ENCODE data around the gene EFCAB5. TPM values are rescaled to one million over a fixed set of nuclear protein-coding genes. Genes with fewer than 3 reads are reported as not detected.

EFCAB5 gene
- total and polyA plus RNA-seq, 2 donors from 2014 or later, result 1.4 TPM; not detected in 1

DNA sequence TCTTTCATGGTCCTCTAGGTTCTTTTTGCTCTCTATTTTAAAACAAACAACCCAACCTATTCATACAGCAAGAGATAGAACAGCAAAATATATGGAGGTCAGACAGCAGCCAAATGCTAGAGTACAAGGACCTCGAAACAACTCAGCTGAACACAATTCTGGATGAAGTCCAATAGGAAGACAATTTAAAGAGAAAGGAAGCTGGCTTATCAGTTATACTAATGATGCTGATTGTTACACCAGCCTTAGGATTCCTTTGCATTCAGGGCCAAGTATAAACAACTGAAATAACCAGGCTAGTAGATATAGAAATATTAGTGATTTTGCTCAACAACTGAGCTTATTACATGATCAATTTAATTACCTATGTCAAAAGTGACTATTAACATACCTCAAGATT lies 13.9 kb upstream of the EFCAB5 start:
- Histone ChIP-seq H3K9me3 (ENCODE audit: control insufficient read depth in 2 of 3, insufficient read depth in 1 of 3, low read length in 3 of 3) (no peaks in the 10 kb centered on the region), H3K36me3 (ENCODE audit: control insufficient read depth in 2 of 3, insufficient read depth in 3 of 3, low read length in 3 of 3) (no peaks in the 10 kb centered on the region), H3K27ac (ENCODE audit: low read depth in 2 of 2, low read length in 2 of 2) (no peak overlapping the region), H3K4me1 (ENCODE audit: control insufficient read depth in 2 of 3, insufficient read depth in 2 of 3, low read depth in 1 of 3, low read length in 3 of 3) (peaks cover 0 to 12% (median 6%) of the 10 kb centered on the region in 3 donors), H3K9ac (ENCODE audit: low read length in 3 of 3) (no peak overlapping the region), H3K27me3 (ENCODE audit: control insufficient read depth, insufficient read depth, low read length) (no peaks in the 10 kb centered on the region), H3K4me3 (ENCODE audit: low read length in 3 of 3) (no peak overlapping the region)
- DNase-seq (peak in 1 of 5 donors; percentile 42), FAIRE-seq (no peak)
- intact Hi-C loops (cut with DNase I), result no loop called here
- TF ChIP-seq, protein P1, sequence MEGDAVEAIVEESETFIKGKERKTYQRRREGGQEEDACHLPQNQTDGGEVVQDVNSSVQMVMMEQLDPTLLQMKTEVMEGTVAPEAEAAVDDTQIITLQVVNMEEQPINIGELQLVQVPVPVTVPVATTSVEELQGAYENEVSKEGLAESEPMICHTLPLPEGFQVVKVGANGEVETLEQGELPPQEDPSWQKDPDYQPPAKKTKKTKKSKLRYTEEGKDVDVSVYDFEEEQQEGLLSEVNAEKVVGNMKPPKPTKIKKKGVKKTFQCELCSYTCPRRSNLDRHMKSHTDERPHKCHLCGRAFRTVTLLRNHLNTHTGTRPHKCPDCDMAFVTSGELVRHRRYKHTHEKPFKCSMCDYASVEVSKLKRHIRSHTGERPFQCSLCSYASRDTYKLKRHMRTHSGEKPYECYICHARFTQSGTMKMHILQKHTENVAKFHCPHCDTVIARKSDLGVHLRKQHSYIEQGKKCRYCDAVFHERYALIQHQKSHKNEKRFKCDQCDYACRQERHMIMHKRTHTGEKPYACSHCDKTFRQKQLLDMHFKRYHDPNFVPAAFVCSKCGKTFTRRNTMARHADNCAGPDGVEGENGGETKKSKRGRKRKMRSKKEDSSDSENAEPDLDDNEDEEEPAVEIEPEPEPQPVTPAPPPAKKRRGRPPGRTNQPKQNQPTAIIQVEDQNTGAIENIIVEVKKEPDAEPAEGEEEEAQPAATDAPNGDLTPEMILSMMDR (IDR thresholded peaks at IDR 0.05; ENCODE audit: borderline replicate concordance, extremely low read depth, insufficient read depth), result no peak

DNA sequence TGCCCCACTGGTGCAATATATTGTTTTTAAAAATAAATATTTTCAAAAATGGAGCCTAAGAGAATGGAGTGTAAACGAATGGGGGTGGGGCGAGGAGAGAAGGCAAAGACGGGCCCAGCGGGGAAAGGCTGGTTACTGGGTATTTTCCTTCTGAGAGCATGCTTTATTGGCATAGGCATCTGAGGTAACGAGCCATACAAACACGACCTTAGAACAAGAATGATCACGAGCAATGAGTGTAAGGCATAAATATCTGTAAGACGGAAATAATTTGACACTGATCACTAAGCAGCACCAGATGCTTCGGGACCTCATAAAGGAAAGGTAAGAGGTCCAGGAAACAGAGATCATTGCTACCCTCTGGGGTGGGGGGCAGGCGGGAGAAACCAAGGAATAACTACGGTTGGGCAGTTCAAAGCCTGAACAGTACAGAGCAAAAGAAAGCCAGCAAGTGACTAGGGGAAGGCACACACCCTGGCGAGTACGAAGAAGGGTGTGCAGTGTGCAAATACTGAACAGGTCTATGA lies 12.4 kb upstream of the EFCAB5 start:
- peaks cover 0 to 12% (median 6%) of the 10 kb centered on the region in 3 donors for H3K4me1 ChIP-seq (ENCODE audit: control insufficient read depth in 2 of 3, insufficient read depth in 2 of 3, low read depth in 1 of 3, low read length in 3 of 3)
- peak overlapping the region; percentile 89 to 97 (median 95) for H3K4me3 ChIP-seq (ENCODE audit: low read length in 3 of 3)
- H3K9ac ChIP-seq (ENCODE audit: low read length in 3 of 3), result peak overlapping the region; percentile 68 to 95 (median 74)
- H3K36me3 ChIP-seq (ENCODE audit: control insufficient read depth in 2 of 3, insufficient read depth in 3 of 3, low read length in 3 of 3), result no peaks in the 10 kb centered on the region
- DNase-seq (peak in 3 of 5 donors; percentile 61 to 80 (median 72)), FAIRE-seq (no peak)
- intact Hi-C loops (cut with DNase I), result no loop called here
- peak overlapping the region; percentile 68 to 92 for H3K27ac ChIP-seq (ENCODE audit: low read depth in 2 of 2, low read length in 2 of 2)
- H3K27me3 ChIP-seq (ENCODE audit: control insufficient read depth, insufficient read depth, low read length), result no peaks in the 10 kb centered on the region
- H3K9me3 ChIP-seq (ENCODE audit: control insufficient read depth in 2 of 3, insufficient read depth in 1 of 3, low read length in 3 of 3), result no peaks in the 10 kb centered on the region
- TF ChIP-seq, protein P1 (IDR thresholded peaks at IDR 0.05; ENCODE audit: borderline replicate concordance, extremely low read depth, insufficient read depth), result no peak

DNA sequence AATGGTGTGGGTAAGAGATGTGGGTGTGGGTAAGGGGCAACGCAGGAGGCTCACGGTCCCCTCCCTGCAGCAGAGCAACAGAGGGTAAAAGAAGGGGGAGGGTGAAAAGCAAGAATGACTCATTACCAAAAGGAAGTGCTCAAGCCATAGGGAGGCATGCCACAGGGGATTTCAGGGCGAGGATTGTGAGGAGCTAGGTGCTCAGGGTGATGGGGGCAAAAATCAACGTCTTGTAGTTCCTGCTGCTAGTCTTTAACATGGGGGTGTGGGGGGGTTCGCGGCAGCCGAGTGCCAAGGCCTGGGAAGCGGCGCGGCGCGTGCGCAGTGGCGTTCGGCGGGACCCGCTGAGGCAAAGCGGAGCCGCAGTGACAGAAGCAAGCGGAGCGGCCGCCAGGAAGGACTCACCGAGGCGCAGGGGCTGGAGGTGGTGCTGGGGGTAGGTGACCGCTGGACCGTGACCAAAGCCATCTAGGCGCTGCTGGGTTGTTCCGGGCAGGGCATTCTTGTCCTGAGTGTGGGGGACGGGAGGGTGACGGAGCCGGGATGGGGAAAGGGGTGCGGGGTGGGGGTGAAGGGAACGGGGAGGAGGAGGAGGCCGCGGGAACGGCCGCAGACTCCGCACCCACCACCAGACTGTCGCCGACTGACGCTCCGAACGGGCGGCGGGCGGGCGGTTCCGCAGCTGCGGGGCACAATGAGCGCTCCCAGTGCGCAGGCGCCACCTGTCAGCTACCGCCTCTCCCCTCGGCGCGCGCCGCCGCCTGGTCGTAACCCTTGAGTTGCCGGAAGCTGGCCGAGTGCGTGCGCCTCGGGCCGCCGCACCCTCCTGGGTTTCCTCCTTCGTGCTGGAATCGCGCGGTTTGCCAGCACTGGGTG lies 11.7 kb upstream of the EFCAB5 start, which contains the start of gene SSH2:
TSS of gene SSH2 (minus strand) at position 696 of the 876 bp plus-strand sequence. CDS start at position 468, 228 bp downstream.
- peaks cover 0 to 12% (median 6%) of the 10 kb centered on the region in 3 donors for H3K4me1 ChIP-seq (ENCODE audit: control insufficient read depth in 2 of 3, insufficient read depth in 2 of 3, low read depth in 1 of 3, low read length in 3 of 3)
- no peaks in the 10 kb centered on the region for H3K9me3 ChIP-seq (ENCODE audit: control insufficient read depth in 2 of 3, insufficient read depth in 1 of 3, low read length in 3 of 3)
- peak within 1 kb of the TSS; percentile 89 to 97 (median 95) for H3K4me3 ChIP-seq (ENCODE audit: low read length in 3 of 3)
- no peaks in the 10 kb centered on the region for H3K27me3 ChIP-seq (ENCODE audit: control insufficient read depth, insufficient read depth, low read length)
- DNase-seq, result peak; percentile 90 to 96 (median 94)
- TF ChIP-seq, protein P1 (IDR thresholded peaks at IDR 0.05; ENCODE audit: borderline replicate concordance, extremely low read depth, insufficient read depth), result no peak
- peak within 1 kb of the TSS; percentile 68 to 92 for H3K27ac ChIP-seq (ENCODE audit: low read depth in 2 of 2, low read length in 2 of 2)
- H3K36me3 ChIP-seq (ENCODE audit: control insufficient read depth in 2 of 3, insufficient read depth in 3 of 3, low read length in 3 of 3), result no peaks in the 10 kb centered on the region
- FAIRE-seq, result no peak
- peak within 1 kb of the TSS; percentile 68 to 95 (median 74) for H3K9ac ChIP-seq (ENCODE audit: low read length in 3 of 3)
- intact Hi-C loops (cut with DNase I), result loop anchor here (5.0 kb wide), 1 partner anchor 122 kb away; no protein-coding TSS in a partner anchor
